Osteoblast (primary cell): ENCODE results near the gene NIPSNAP3A. TPM values are rescaled to one million over a fixed set of nuclear protein-coding genes. Genes with fewer than 3 reads are reported as not detected.
"Not testable (repeated sequence)": the region's sequence is repeated elsewhere in the genome, so short reads cannot be mapped to it uniquely, and the experiment has no call there.

Source experiments
- DNase-seq: peaks from one replicate; pipeline ENCODE4 v3.0.0; 2011; ENCODE audit warnings: low spot score, mixed read lengths; ENCODE audit not compliant: insufficient read length; ENCODE audit errors: missing footprints
- H2AFZ ChIP-seq: 2 replicates; pipeline ENCODE4 v1.6.0; 2011; ENCODE audit warnings: mild to moderate bottlenecking, low read length
- H3K27ac ChIP-seq: 2 replicates; pipeline ENCODE4 v1.5.1; 2011; ENCODE audit warnings: mild to moderate bottlenecking, low read depth, low read length, moderate library complexity
- H3K27me3 ChIP-seq: 2 replicates; pipeline ENCODE4 v1.6.0; 2012; ENCODE audit warnings: mild to moderate bottlenecking, control low read depth, inconsistent platforms, low read length, moderate library complexity; ENCODE audit not compliant: insufficient read depth
- H3K36me3 ChIP-seq: 2 replicates; pipeline ENCODE4 v1.5.1; 2011; ENCODE audit warnings: mild to moderate bottlenecking, low read length, control low read depth, moderate library complexity; ENCODE audit not compliant: insufficient read depth
- H3K4me1 ChIP-seq: 2 replicates; pipeline ENCODE4 v1.5.1; 2011; ENCODE audit warnings: mild to moderate bottlenecking, low read length, control low read depth, moderate library complexity; ENCODE audit not compliant: insufficient read depth
- H3K4me2 ChIP-seq: 2 replicates; pipeline ENCODE4 v1.6.0; 2011; ENCODE audit warnings: mild to moderate bottlenecking, low read length; ENCODE audit not compliant: insufficient read depth
- H3K4me3 ChIP-seq: fragments of 200-600 bp; sonication (generic); 3 replicates; pipeline ENCODE4 v1.5.1; 2012; ENCODE audit warnings: mild to moderate bottlenecking, low read length, inconsistent platforms; ENCODE audit not compliant: insufficient read depth
- H3K79me2 ChIP-seq: 2 replicates; pipeline ENCODE4 v1.6.0; 2012; ENCODE audit warnings: mild to moderate bottlenecking, low read length, control low read depth, inconsistent platforms; ENCODE audit not compliant: insufficient read depth
- H3K9me3 ChIP-seq: 2 replicates; pipeline ENCODE4 v1.5.1; 2011; ENCODE audit warnings: low read depth, low read length, control low read depth
- H4K20me1 ChIP-seq: 2 replicates; pipeline ENCODE4 v1.6.0; 2012; ENCODE audit warnings: mild to moderate bottlenecking, low read length, control low read depth; ENCODE audit not compliant: insufficient read depth
- CTCF ChIP-seq: IDR thresholded peaks from 2 replicates; pipeline ENCODE4 v1.5.1; 2011; ENCODE audit warnings: mild to moderate bottlenecking, low read depth, low read length, moderate library complexity; ENCODE audit errors: extremely low read depth
- total RNA-seq: library from RNA; depleted of rRNA; stranded (reverse); fragments of >200 nt; gene quantifications from 2 replicates; pipeline ENCODE4 v1.2.3, GENCODE V29; 2012

Gene NIPSNAP3A
- total RNA-seq, 1 donor = 42.7 TPM

GRCh38 chr9:104766025-104766424, 18.5 kb downstream of the NIPSNAP3A start:
- H3K36me3 ChIP-seq = no peaks in the 10 kb centered on the region
- no peak overlapping the region for H3K4me2 ChIP-seq
- H3K79me2 ChIP-seq = no peaks in the 10 kb centered on the region
- H3K9me3 ChIP-seq = no peaks in the 10 kb centered on the region
- DNase-seq = no peak
- H2AFZ ChIP-seq = no peak overlapping the region
- no peak for TF ChIP-seq CTCF
- no peaks in the 10 kb centered on the region for H4K20me1 ChIP-seq
- H3K27me3 ChIP-seq = no peaks in the 10 kb centered on the region
- H3K4me1 ChIP-seq = no peaks in the 10 kb centered on the region
- H3K27ac ChIP-seq = no peak overlapping the region
- H3K4me3 ChIP-seq = no peak overlapping the region

- H3K27me3 ChIP-seq = no peaks in the 10 kb centered on the region
- no peak overlapping the region for H2AFZ ChIP-seq
- H3K4me1 ChIP-seq = peaks cover 2% of the 10 kb centered on the region
- H3K79me2 ChIP-seq = no peaks in the 10 kb centered on the region
- H3K27ac ChIP-seq = no peak overlapping the region
- H3K36me3 ChIP-seq = no peaks in the 10 kb centered on the region
- H3K9me3 ChIP-seq = no peaks in the 10 kb centered on the region
- no peak overlapping the region for H3K4me2 ChIP-seq
- no peak for DNase-seq
- H4K20me1 ChIP-seq = no peaks in the 10 kb centered on the region
- no peak for TF ChIP-seq CTCF
- no peak overlapping the region for H3K4me3 ChIP-seq
Measured at GRCh38 chr9:104767507-104767906, 20.0 kb downstream of the NIPSNAP3A start.

- H3K36me3 ChIP-seq, H3K27me3 ChIP-seq, H3K9me3 ChIP-seq, DNase-seq, H3K4me2 ChIP-seq, H4K20me1 ChIP-seq, H3K4me1 ChIP-seq, H3K79me2 ChIP-seq, H3K27ac ChIP-seq, H2AFZ ChIP-seq, H3K4me3 ChIP-seq: not testable (repeated sequence)
Measured at GRCh38 chr9:104769029-104769428, 21.5 kb downstream of the NIPSNAP3A start.

- Histone ChIP-seq H3K27me3 (no peaks in the 10 kb centered on the region), H3K36me3 (no peaks in the 10 kb centered on the region), H4K20me1 (no peaks in the 10 kb centered on the region), H2AFZ (no peak overlapping the region), H3K4me1 (peaks cover 9% of the 10 kb centered on the region), H3K79me2 (no peaks in the 10 kb centered on the region), H3K4me3 (no peak overlapping the region), H3K9me3 (no peaks in the 10 kb centered on the region), H3K4me2 (no peak overlapping the region), H3K27ac (no peak overlapping the region)
- DNase-seq = no peak
- TF ChIP-seq CTCF = no peak
Measured at GRCh38 chr9:104769655-104770054, 22.2 kb downstream of the NIPSNAP3A start.
